KMS-11 (cell line): Measurements from ENCODE around the gene EXOC6B.
A peak's percentile ranks its signal among the peaks of the same experiment; 100 is the strongest.

Experiments
- H2AFZ ChIP-seq: fragments of 200-600 bp; sonication (generic); 2 replicates; pipeline ENCODE4 v1.6.1; 2016; ENCODE audit warnings: antibody characterized with exemption, mixed run types, low read depth
- H3K27ac ChIP-seq: fragments of 200-600 bp; sonication (generic); 2 replicates; pipeline ENCODE4 v1.6.1; 2016; ENCODE audit warnings: mild to moderate bottlenecking, mixed run types
- H3K27me3 ChIP-seq: fragments of 200-600 bp; sonication (generic); 2 replicates; pipeline ENCODE4 v1.6.1; 2017; ENCODE audit warnings: mild to moderate bottlenecking, low read depth, mixed run types, moderate library complexity; ENCODE audit not compliant: insufficient read depth
- H3K36me3 ChIP-seq: fragments of 200-600 bp; sonication (generic); 2 replicates; pipeline ENCODE4 v1.6.1; 2017; ENCODE audit warnings: mild to moderate bottlenecking, mixed run types; ENCODE audit not compliant: insufficient read depth
- H3K4me1 ChIP-seq: fragments of 200-600 bp; sonication (generic); 2 replicates; pipeline ENCODE4 v1.6.1; 2016; ENCODE audit warnings: mild to moderate bottlenecking, low read depth, mixed run types; ENCODE audit not compliant: poor library complexity, severe bottlenecking
- H3K4me2 ChIP-seq: fragments of 200-600 bp; sonication (generic); 2 replicates; pipeline ENCODE4 v1.7.0; 2016; ENCODE audit warnings: mild to moderate bottlenecking, mixed run types
- H3K4me3 ChIP-seq: fragments of 200-600 bp; sonication (generic); IDR thresholded peaks from 2 replicates; pipeline ENCODE4 v1.6.1; 2017; ENCODE audit warnings: low read depth, low read length, mixed read lengths; ENCODE audit not compliant: insufficient read depth
- H3K79me2 ChIP-seq: fragments of 200-600 bp; sonication (generic); 2 replicates; pipeline ENCODE4 v1.6.1; 2016; ENCODE audit warnings: low read depth, mixed run types; ENCODE audit not compliant: insufficient read depth
- H3K9ac ChIP-seq: fragments of 200-600 bp; sonication (generic); 2 replicates; pipeline ENCODE4 v1.6.1; 2016; ENCODE audit warnings: mild to moderate bottlenecking, mixed run types
- H4K20me1 ChIP-seq: fragments of 200-600 bp; sonication (generic); 2 replicates; pipeline ENCODE4 v1.6.1; 2016; ENCODE audit warnings: mild to moderate bottlenecking, mixed run types; ENCODE audit not compliant: insufficient read depth
- TF ChIP-seq, protein P1 (sequence below): fragments of 200-600 bp; sonication (generic); conservative IDR thresholded peaks from 2 replicates; pipeline ENCODE4 v1.6.1; 2017; ENCODE audit warnings: low read depth, mild to moderate bottlenecking, antibody characterized with exemption, low read length, moderate library complexity, mixed read lengths

The EXOC6B gene

DNA sequence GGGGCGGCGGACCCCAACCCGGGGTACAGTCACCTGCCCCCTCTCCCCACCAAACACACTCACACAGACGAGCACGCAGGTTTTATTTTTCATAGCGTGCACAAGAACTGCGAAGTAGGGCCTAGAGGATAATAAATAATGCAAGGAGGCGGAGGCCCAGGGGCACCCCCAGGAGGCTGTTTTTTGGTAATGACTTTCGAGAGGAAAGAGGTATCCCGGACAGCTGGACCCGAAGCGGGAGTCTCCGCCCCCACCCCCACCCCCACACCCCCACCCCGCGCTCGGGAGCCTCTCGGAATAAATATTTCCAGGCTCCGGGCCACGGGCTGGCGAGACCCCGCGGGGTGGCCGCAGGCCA, 681.6 kb downstream of the EXOC6B start:
- no peak overlapping the region for H3K4me3 ChIP-seq
- H3K4me1 ChIP-seq, result peaks cover 12% of the 10 kb centered on the region
- H3K9ac ChIP-seq, result no peak overlapping the region
- no peaks in the 10 kb centered on the region for H3K36me3 ChIP-seq
- peak overlapping the region; percentile 94; the same call in 1 of the 2 replicates for H2AFZ ChIP-seq
- H3K4me2 ChIP-seq, result peak overlapping the region; percentile 96; the same call in 1 of the 2 replicates
- no peaks in the 10 kb centered on the region for H4K20me1 ChIP-seq
- peaks cover 40% of the 10 kb centered on the region for H3K27me3 ChIP-seq
- no peaks in the 10 kb centered on the region for H3K79me2 ChIP-seq
- H3K27ac ChIP-seq, result no peak overlapping the region
- TF ChIP-seq, protein P1, sequence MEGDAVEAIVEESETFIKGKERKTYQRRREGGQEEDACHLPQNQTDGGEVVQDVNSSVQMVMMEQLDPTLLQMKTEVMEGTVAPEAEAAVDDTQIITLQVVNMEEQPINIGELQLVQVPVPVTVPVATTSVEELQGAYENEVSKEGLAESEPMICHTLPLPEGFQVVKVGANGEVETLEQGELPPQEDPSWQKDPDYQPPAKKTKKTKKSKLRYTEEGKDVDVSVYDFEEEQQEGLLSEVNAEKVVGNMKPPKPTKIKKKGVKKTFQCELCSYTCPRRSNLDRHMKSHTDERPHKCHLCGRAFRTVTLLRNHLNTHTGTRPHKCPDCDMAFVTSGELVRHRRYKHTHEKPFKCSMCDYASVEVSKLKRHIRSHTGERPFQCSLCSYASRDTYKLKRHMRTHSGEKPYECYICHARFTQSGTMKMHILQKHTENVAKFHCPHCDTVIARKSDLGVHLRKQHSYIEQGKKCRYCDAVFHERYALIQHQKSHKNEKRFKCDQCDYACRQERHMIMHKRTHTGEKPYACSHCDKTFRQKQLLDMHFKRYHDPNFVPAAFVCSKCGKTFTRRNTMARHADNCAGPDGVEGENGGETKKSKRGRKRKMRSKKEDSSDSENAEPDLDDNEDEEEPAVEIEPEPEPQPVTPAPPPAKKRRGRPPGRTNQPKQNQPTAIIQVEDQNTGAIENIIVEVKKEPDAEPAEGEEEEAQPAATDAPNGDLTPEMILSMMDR, result no peak

DNA sequence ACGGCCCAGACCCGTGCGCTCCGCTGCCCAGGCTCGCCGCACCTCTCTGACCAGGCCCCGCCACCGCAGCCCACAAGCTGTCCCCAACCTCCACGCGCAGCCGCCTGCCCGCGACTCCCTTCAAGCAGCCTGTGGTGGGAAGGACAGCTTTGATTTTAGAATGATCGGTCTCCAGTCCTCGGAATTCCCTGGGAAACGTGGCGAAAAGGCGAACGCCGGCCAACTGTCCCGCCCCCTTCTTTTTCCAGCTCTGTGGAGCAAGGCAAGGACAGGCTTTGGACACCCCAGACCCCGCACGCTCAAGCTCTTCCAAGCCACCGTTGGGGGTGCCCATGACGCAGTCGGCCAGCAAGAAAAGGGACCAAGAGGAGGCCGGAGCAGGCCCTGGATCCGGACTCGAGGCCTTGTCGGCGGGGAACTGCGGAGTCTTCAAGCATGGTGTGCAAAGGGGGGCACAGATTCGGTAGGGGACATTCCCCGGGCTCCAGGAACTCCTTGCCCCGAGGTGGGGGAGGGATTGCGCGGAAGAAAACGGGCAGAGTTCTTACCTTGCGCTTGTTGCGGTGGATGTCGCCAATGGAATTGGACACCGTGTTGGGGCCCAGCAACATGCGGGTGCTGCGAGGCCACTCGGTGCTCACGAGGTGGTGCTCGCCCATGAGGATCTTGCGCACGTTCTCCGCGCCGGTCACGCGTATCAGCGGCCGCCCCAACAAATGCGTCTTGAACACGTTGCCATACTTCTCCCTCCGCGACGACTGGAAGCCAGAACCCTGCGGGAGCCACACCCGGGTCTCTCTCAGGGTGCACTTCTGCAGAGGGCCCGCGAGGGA, 682.2 kb downstream of the EXOC6B start:
- Histone ChIP-seq H3K4me3 (no peak overlapping the region), H3K36me3 (no peaks in the 10 kb centered on the region), H3K79me2 (no peaks in the 10 kb centered on the region), H2AFZ (no peak overlapping the region), H3K27me3 (peaks cover 38% of the 10 kb centered on the region), H4K20me1 (no peaks in the 10 kb centered on the region), H3K9ac (no peak overlapping the region), H3K4me1 (peaks cover 9% of the 10 kb centered on the region), H3K4me2 (no peak overlapping the region), H3K27ac (no peak overlapping the region)
- TF ChIP-seq, protein P1, result no peak

DNA sequence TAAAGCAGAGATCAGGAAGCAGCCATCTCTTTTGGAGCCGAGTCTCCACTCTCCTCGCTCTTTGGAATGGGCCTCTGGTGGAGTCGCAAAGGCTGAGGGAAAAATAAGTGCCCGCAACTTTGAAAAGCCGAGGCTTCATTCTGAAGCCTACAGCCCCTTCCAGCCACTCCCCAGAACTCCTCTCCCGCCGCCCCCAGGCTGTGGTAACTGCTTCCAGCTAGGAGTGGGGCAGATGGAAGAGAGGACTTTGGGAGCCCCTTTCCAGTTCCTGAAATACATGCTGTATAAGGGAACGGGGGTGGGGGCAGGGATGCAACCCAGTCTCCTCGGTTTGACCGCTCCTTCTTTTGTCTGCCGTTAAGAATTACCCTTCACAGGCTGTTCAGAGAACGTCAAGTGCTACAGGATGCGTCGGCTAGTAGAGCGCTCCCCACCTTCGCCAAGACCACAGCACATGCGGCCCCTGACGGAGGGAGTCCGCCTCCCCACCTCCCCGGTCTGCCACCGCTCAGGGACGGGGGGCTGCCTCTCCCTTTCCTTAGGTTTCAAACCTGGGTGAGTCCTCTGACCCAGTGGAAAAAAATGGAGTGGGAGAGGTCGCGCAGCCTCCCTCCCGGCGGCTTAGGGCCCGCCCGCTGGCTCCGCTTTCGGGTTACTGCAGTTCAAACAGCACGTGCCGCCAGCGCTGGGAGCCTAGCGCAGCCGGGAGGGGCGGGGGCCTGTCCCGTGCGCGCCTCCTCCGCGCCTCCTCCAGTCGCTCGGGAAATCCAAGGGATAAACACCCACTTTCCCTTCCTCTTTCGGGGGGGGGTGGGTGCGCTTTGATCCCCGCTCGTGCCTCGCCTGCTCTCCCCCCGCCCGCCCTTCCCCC, 683.0 kb downstream of the EXOC6B start:
- no peaks in the 10 kb centered on the region for H4K20me1 ChIP-seq
- TF ChIP-seq, protein P1, result no peak
- H3K79me2 ChIP-seq, result no peaks in the 10 kb centered on the region
- H3K27me3 ChIP-seq, result peaks cover 33% of the 10 kb centered on the region
- no peak overlapping the region for H3K4me2 ChIP-seq
- peaks cover 6% of the 10 kb centered on the region for H3K4me1 ChIP-seq
- no peak overlapping the region for H3K4me3 ChIP-seq
- H3K27ac ChIP-seq, result no peak overlapping the region
- no peak overlapping the region for H2AFZ ChIP-seq
- no peaks in the 10 kb centered on the region for H3K36me3 ChIP-seq
- no peak overlapping the region for H3K9ac ChIP-seq

DNA sequence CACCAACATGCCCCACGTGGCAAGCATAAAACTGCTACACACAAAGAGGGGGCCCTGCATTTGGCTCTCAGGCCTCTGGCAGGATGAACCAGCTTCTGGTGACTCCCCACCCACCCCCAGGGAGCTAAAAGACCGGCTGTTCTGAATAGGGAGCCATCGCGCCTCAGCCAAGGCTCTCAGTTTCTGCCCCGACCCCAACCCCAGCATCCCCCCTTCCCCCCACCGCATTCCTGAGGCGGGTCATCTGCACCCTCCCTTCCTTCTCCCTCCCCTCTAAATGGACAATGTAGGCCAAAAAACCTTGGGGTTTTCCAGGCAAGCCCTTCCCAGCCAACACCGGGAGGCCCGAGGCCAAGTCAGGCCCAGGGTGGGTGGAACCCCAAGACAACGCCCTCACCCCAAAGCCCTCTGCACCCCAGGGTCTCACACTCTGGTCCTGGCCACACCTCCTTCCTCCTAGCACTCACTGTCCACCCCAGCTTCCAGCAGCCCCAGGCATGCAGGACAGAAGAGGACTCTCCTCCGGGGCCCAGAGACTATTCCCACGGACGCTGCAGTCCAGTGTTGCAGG, 683.9 kb downstream of the EXOC6B start:
- Histone ChIP-seq H3K79me2 (no peaks in the 10 kb centered on the region), H3K36me3 (no peaks in the 10 kb centered on the region), H3K27ac (no peak overlapping the region), H3K4me3 (no peak overlapping the region), H4K20me1 (no peaks in the 10 kb centered on the region), H3K4me1 (peaks cover 6% of the 10 kb centered on the region), H3K4me2 (no peak overlapping the region), H2AFZ (no peak overlapping the region), H3K9ac (no peak overlapping the region), H3K27me3 (peaks cover 25% of the 10 kb centered on the region)
- TF ChIP-seq, protein P1, result no peak
